Measurements from ENCODE around the gene CYP3A7. TPM values are rescaled to one million over a fixed set of nuclear protein-coding genes. Genes with fewer than 3 reads are reported as not detected.

Gene CYP3A7
- total and polyA plus RNA-seq, 2 of the 13 experiments (the other 11 are each of a cell fraction or from before 2014, with no cell fraction given), result 5.8 to 6.4 TPM

DNA sequence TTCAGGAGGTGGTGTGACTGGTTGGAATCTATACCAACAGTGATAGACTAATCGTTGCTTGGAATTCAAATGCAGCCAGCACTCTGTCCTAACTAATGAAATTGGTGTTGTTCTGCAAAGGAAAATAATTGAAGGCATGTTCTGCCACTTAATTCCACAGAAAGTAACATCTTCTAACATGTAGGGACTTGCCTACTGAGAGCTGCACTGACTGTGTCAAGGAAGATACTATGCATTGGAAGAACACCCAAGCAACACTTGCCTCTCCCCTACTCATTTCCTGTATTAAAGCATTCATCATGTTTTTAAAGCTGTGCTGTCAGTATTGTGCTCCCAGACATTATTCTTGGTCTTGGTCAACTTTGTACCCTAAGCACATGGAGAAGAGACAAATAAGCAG lies 2.7 kb upstream of the CYP3A7 start:
- no peak for FAIRE-seq
- no peak overlapping the region for H3K9ac ChIP-seq (ENCODE audit: insufficient read depth, low read depth, low read length)
- CTCF ChIA-PET (ENCODE audit: low intra/inter-chr PET ratio, low total read pairs), result no interaction called here

More for the DNA sequence above, 2.7 kb upstream of the CYP3A7 start:
- Histone ChIP-seq H3K4me3 (replicated peaks in 1 of 3; ENCODE audit: insufficient read depth in 1 of 3, low read depth in 2 of 3, low read length in 3 of 3) (no peak overlapping the region), H3K4me1 (ENCODE audit: insufficient read depth, low read length) (peaks cover 75% of the 10 kb centered on the region), H3K27ac (ENCODE audit: extremely low read length, insufficient read depth, low read length) (no peak overlapping the region), H3K36me3 (replicated peaks in 1 of 2; ENCODE audit: control insufficient read depth in 1 of 2, insufficient read depth in 2 of 2, low read length in 2 of 2) (no peaks in the 10 kb centered on the region), H3K27me3 (ENCODE audit: control insufficient read depth in 1 of 2, insufficient read depth in 2 of 2, low read length in 2 of 2) (no peaks in the 10 kb centered on the region), H3K9me3 (ENCODE audit: low read length) (no peaks in the 10 kb centered on the region), H4K20me1 (ENCODE audit: insufficient read depth, low read length) (no peaks in the 10 kb centered on the region), H3K4me2 (ENCODE audit: low read depth, low read length) (no peak overlapping the region), H2AFZ (ENCODE audit: low read length) (no peak overlapping the region), H3K79me2 (ENCODE audit: insufficient read depth, low read length) (no peaks in the 10 kb centered on the region)
- DNase-seq (ENCODE audit: low spot score) (no peak), ATAC-seq (no peak)
- 79% methylated on average over 1 of the region's 1 CpG for WGBS (ENCODE audit: low lambda C conversion rate)
- no TSS peak for BruUV-seq (replicated peaks)
- POLR2A ChIA-PET, result no interaction called here
- TF ChIP-seq ZMYM2 (CRISPR knock-in tag; IDR thresholded peaks at IDR 0.05) (no peak), HNRNPUL1 (IDR thresholded peaks at IDR 0.05; ENCODE audit: low read depth, low read length) (no peak), E2F5 (CRISPR knock-in tag; conservative IDR thresholded peaks at IDR 0.05) (no peak), ETS1 (CRISPR knock-in tag; IDR thresholded peaks at IDR 0.05) (no peak), GABPB1 (CRISPR knock-in tag; IDR thresholded peaks at IDR 0.05) (no peak), MYNN (CRISPR knock-in tag; IDR thresholded peaks at IDR 0.05; ENCODE audit: low read depth) (no peak), ELK4 (CRISPR knock-in tag; IDR thresholded peaks at IDR 0.05; ENCODE audit: borderline replicate concordance) (no peak), KLF11 (CRISPR knock-in tag; IDR thresholded peaks at IDR 0.05) (no peak), SOX6 (IDR thresholded peaks at IDR 0.05) (no peak), SOX6 (CRISPR knock-in tag; IDR thresholded peaks at IDR 0.05) (no peak), ZFP36 (IDR thresholded peaks at IDR 0.05; ENCODE audit: borderline replicate concordance, low read depth, low read length, partially characterized antibody) (no peak), CCAR2 (optimal IDR thresholded peaks at IDR 0.05; ENCODE audit: low read depth, low read length) (no peak), RARG (CRISPR knock-in tag; IDR thresholded peaks at IDR 0.05; ENCODE audit: low read depth) (no peak), ZNF160 (CRISPR knock-in tag; IDR thresholded peaks at IDR 0.05) (no peak), RBM39 (IDR thresholded peaks at IDR 0.05; ENCODE audit: low read depth, low read length, poor library complexity, severe bottlenecking) (no peak), ZSCAN12 (CRISPR knock-in tag; IDR thresholded peaks at IDR 0.05) (no peak), NFIC (IDR thresholded peaks at IDR 0.05; ENCODE audit: low read length) (no peak), ZNF335 (CRISPR knock-in tag; IDR thresholded peaks at IDR 0.05) (no peak)
- TF ChIP-seq, protein P1, sequence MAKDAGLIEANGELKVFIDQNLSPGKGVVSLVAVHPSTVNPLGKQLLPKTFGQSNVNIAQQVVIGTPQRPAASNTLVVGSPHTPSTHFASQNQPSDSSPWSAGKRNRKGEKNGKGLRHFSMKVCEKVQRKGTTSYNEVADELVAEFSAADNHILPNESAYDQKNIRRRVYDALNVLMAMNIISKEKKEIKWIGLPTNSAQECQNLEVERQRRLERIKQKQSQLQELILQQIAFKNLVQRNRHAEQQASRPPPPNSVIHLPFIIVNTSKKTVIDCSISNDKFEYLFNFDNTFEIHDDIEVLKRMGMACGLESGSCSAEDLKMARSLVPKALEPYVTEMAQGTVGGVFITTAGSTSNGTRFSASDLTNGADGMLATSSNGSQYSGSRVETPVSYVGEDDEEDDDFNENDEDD (CRISPR knock-in tag; IDR thresholded peaks at IDR 0.05; ENCODE audit: borderline replicate concordance), result no peak
- TF ChIP-seq, protein P2, sequence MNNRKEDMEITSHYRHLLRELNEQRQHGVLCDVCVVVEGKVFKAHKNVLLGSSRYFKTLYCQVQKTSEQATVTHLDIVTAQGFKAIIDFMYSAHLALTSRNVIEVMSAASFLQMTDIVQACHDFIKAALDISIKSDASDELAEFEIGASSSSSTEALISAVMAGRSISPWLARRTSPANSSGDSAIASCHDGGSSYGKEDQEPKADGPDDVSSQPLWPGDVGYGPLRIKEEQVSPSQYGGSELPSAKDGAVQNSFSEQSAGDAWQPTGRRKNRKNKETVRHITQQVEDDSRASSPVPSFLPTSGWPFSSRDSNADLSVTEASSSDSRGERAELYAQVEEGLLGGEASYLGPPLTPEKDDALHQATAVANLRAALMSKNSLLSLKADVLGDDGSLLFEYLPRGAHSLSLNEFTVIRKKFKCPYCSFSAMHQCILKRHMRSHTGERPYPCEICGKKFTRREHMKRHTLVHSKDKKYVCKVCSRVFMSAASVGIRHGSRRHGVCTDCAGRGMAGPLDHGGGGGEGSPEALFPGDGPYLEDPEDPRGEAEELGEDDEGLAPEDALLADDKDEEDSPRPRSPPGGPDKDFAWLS (CRISPR knock-in tag; IDR thresholded peaks at IDR 0.05; ENCODE audit: borderline replicate concordance), result no peak
- in situ Hi-C loops (cut with HindIII; ENCODE audit: extremely low pct_ligation_motif_present, low pct_unique_long_range_greater_than_20kb) (no loop called here), intact Hi-C loops (cut with micrococcal nuclease; ENCODE audit: unreplicated experiment) (no loop called here)
